HEK293 (cell line): ENCODE measurements around the gene STK4.

Source experiments
- CTCF ChIA-PET: fragments of 350-600 bp; formaldehyde crosslinking; extraction: SDS; loops from one replicate; lab custom pipeline; 2021; ENCODE audit warnings: antibody characterized with exemption; lab: Yijun Ruan, JAX
- POLR2A ChIA-PET: fragments of 300-600 bp; formaldehyde crosslinking; extraction: SDS; loops from one replicate; lab custom pipeline; 2020; ENCODE audit warnings: antibody characterized with exemption, inconsistent platforms; lab: Yijun Ruan, JAX
- H3K27ac ChIP-seq: fragments of 200-500 bp; sonication (Bioruptor generic); 2 replicates; pipeline ENCODE4 v1.5.1; 2014; ENCODE audit warnings: low read depth, low read length, control low read depth, inconsistent platforms; ENCODE audit errors: extremely low read depth
- H3K36me3 ChIP-seq, 2 experiments: fragments of 200-500 bp in 1 of 2; sonication (Bioruptor generic) in 1 of 2; 1 replicate in 1 of 2; 2 replicates in 1 of 2; pipeline ENCODE4 v1.5.1; 2014 to 2017; ENCODE audit warnings: inconsistent platforms in 2 of 2, low read length in 2 of 2; ENCODE audit not compliant: control insufficient read depth in 2 of 2, insufficient read depth in 1 of 2
- H3K4me1 ChIP-seq: fragments of 200-500 bp; sonication (Bioruptor generic); 2 replicates; pipeline ENCODE4 v1.5.1; 2014; ENCODE audit warnings: mild to moderate bottlenecking, low read length, inconsistent platforms; ENCODE audit not compliant: control insufficient read depth, insufficient read depth
- H3K4me3 ChIP-seq: 2 replicates; pipeline ENCODE4 v1.5.1; 2011; ENCODE audit warnings: low read depth, mild to moderate bottlenecking, control low read depth, low read length, moderate library complexity
- H3K9me3 ChIP-seq: fragments of 200-500 bp; sonication (Bioruptor generic); 2 replicates; pipeline ENCODE4 v1.5.1; 2014; ENCODE audit warnings: low read depth, low read length, inconsistent platforms; ENCODE audit not compliant: control insufficient read depth, insufficient read depth
- HOXA7 ChIP-seq: sonication (generic); formaldehyde crosslinking; IDR thresholded peaks from 2 replicates; pipeline ENCODE4 v1.8.1; 2022; ENCODE audit warnings: missing genetic modification reagents, borderline replicate concordance
- ZBTB48 ChIP-seq: fragments of 450-650 bp; formaldehyde crosslinking; IDR thresholded peaks from 2 replicates; pipeline ENCODE4 v1.5.1; 2016; ENCODE audit warnings: missing biosample characterization, missing genetic modification characterization
- ZFHX2 ChIP-seq: fragments of 450-650 bp; formaldehyde crosslinking; conservative IDR thresholded peaks from 2 replicates; pipeline ENCODE4 v1.5.1; 2016; ENCODE audit warnings: missing biosample characterization, missing genetic modification characterization
- ZIC2 ChIP-seq: fragments of 450-650 bp; formaldehyde crosslinking; IDR thresholded peaks from 2 replicates; pipeline ENCODE4 v1.5.1; 2016; ENCODE audit warnings: missing biosample characterization, missing genetic modification characterization
- ZNF133 ChIP-seq: fragments of 450-650 bp; formaldehyde crosslinking; IDR thresholded peaks from 2 replicates; pipeline ENCODE4 v1.5.1; 2016; ENCODE audit warnings: missing biosample characterization, missing genetic modification characterization
- ZNF155 ChIP-seq: fragments of 450-650 bp; formaldehyde crosslinking; IDR thresholded peaks from 2 replicates; pipeline ENCODE4 v1.5.1; 2016; ENCODE audit warnings: missing biosample characterization, missing genetic modification characterization
- ZNF214 ChIP-seq: fragments of 450-650 bp; formaldehyde crosslinking; IDR thresholded peaks from 2 replicates; pipeline ENCODE4 v1.5.1; 2017; ENCODE audit warnings: missing biosample characterization, mild to moderate bottlenecking, missing genetic modification characterization, borderline replicate concordance
- ZNF23 ChIP-seq: fragments of 450-650 bp; formaldehyde crosslinking; IDR thresholded peaks from 2 replicates; pipeline ENCODE4 v1.5.1; 2016; ENCODE audit warnings: missing biosample characterization, missing genetic modification characterization, borderline replicate concordance
- ZNF473 ChIP-seq: fragments of 450-650 bp; formaldehyde crosslinking; IDR thresholded peaks from 2 replicates; pipeline ENCODE4 v1.5.1; 2017; ENCODE audit warnings: missing biosample characterization, missing genetic modification characterization
- ZNF510 ChIP-seq: fragments of 450-650 bp; formaldehyde crosslinking; IDR thresholded peaks from 2 replicates; pipeline ENCODE4 v1.5.1; 2018; ENCODE audit warnings: mild to moderate bottlenecking, missing genetic modification characterization, missing biosample characterization; ENCODE audit not compliant: insufficient replicate concordance
- ZNF677 ChIP-seq: fragments of 450-650 bp; IDR thresholded peaks from 2 replicates; pipeline ENCODE4 v1.5.0; 2018; ENCODE audit warnings: missing biosample characterization, mild to moderate bottlenecking, missing genetic modification characterization, moderate library complexity
- ZSCAN23 ChIP-seq: fragments of 450-650 bp; formaldehyde crosslinking; IDR thresholded peaks from 2 replicates; pipeline ENCODE4 v1.5.1; 2016; ENCODE audit warnings: missing biosample characterization, missing genetic modification characterization
- TF ChIP-seq, protein P1 (sequence below): fragments of 450-650 bp; formaldehyde crosslinking; IDR thresholded peaks from 2 replicates; pipeline ENCODE4 v1.5.1; 2016; ENCODE audit warnings: missing biosample characterization, missing genetic modification characterization
- TF ChIP-seq, protein P2 (sequence below): fragments of 450-650 bp; formaldehyde crosslinking; IDR thresholded peaks from 2 replicates; pipeline ENCODE4 v1.5.1; 2017; ENCODE audit warnings: missing biosample characterization, missing genetic modification characterization
- TF ChIP-seq, protein P3 (sequence below): fragments of 450-650 bp; formaldehyde crosslinking; IDR thresholded peaks from 2 replicates; pipeline ENCODE4 v1.5.1; 2016; ENCODE audit warnings: missing biosample characterization, missing genetic modification characterization
- TF ChIP-seq, protein P4 (sequence below): fragments of 450-650 bp; formaldehyde crosslinking; IDR thresholded peaks from 2 replicates; pipeline ENCODE4 v1.5.1; 2016; ENCODE audit warnings: missing biosample characterization, missing genetic modification characterization
- TF ChIP-seq, protein P5 (sequence below): fragments of 450-650 bp; formaldehyde crosslinking; IDR thresholded peaks from 2 replicates; pipeline ENCODE4; 2016; ENCODE audit warnings: missing biosample characterization, missing genetic modification characterization
- TF ChIP-seq, protein P6 (sequence below): fragments of 450-650 bp; formaldehyde crosslinking; IDR thresholded peaks from 2 replicates; pipeline ENCODE4 v1.5.1; 2016; ENCODE audit warnings: missing biosample characterization, missing genetic modification characterization
- TF ChIP-seq, protein P7 (sequence below): fragments of 450-650 bp; formaldehyde crosslinking; IDR thresholded peaks from 2 replicates; pipeline ENCODE4 v1.5.1; 2016; ENCODE audit warnings: missing biosample characterization, missing genetic modification characterization

The STK4 gene

DNA sequence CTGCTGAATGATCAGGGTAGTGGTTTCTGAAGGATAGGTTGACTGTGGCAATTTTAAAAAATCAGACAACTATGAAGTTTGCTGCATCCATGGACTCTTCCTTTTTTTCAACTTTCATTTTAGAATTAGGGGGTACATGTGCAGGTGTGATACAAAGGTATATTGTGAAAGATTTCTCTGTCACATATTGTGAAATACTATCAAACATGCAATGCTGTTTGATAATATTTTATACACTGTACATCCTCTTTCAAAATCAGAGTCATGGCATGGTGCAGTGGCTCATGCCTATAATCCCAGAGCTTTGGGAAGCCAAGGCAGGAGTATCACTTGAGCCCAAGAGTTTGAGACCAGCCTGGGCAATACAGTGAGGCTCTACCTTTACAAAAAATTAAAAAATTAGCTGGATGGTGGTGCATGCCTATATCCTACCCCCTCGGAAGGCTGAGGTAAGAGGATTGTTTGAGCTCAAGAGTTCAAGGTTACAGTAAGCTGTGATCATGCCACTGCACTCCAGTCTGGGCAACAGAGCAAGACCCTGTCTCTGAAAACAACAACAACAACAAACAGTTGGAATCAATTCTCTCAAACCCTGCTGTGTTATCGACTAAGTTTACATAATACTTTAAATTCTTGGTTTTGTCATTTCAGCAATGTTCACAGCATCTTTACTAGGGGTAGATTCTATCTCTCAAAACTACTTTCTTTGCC, 153.4 kb downstream of the STK4 start:
- Histone ChIP-seq H3K36me3 (no peaks in the 10 kb centered on the region), H3K4me1 (no peaks in the 10 kb centered on the region), H3K4me3 (no peak overlapping the region), H3K9me3 (no peaks in the 10 kb centered on the region), H3K27ac (no peak overlapping the region)
- ChIA-PET POLR2A (no interaction called here), CTCF (interaction anchor here (1.1 to 2.5 kb wide), 2 partner anchors 8 to 171 kb away, joined by 7 read pairs; no protein-coding TSS in a partner anchor)
- TF ChIP-seq, protein P1, sequence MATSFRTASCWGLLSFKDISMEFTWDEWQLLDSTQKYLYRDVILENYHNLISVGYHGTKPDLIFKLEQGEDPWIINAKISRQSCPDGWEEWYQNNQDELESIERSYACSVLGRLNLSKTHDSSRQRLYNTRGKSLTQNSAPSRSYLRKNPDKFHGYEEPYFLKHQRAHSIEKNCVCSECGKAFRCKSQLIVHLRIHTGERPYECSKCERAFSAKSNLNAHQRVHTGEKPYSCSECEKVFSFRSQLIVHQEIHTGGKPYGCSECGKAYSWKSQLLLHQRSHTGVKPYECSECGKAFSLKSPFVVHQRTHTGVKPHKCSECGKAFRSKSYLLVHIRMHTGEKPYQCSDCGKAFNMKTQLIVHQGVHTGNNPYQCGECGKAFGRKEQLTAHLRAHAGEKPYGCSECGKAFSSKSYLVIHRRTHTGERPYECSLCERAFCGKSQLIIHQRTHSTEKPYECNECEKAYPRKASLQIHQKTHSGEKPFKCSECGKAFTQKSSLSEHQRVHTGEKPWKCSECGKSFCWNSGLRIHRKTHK = no peak
- TF ChIP-seq, protein P2, sequence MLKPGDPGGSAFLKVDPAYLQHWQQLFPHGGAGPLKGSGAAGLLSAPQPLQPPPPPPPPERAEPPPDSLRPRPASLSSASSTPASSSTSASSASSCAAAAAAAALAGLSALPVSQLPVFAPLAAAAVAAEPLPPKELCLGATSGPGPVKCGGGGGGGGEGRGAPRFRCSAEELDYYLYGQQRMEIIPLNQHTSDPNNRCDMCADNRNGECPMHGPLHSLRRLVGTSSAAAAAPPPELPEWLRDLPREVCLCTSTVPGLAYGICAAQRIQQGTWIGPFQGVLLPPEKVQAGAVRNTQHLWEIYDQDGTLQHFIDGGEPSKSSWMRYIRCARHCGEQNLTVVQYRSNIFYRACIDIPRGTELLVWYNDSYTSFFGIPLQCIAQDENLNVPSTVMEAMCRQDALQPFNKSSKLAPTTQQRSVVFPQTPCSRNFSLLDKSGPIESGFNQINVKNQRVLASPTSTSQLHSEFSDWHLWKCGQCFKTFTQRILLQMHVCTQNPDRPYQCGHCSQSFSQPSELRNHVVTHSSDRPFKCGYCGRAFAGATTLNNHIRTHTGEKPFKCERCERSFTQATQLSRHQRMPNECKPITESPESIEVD (tag by site-specific recombination) = no peak
- TF ChIP-seq, protein P3, sequence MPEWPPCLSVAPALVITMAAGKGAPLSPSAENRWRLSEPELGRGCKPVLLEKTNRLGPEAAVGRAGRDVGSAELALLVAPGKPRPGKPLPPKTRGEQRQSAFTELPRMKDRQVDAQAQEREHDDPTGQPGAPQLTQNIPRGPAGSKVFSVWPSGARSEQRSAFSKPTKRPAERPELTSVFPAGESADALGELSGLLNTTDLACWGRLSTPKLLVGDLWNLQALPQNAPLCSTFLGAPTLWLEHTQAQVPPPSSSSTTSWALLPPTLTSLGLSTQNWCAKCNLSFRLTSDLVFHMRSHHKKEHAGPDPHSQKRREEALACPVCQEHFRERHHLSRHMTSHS (tag by site-specific recombination) = no peak
- TF ChIP-seq ZNF510 = no peak
- TF ChIP-seq, protein P4, sequence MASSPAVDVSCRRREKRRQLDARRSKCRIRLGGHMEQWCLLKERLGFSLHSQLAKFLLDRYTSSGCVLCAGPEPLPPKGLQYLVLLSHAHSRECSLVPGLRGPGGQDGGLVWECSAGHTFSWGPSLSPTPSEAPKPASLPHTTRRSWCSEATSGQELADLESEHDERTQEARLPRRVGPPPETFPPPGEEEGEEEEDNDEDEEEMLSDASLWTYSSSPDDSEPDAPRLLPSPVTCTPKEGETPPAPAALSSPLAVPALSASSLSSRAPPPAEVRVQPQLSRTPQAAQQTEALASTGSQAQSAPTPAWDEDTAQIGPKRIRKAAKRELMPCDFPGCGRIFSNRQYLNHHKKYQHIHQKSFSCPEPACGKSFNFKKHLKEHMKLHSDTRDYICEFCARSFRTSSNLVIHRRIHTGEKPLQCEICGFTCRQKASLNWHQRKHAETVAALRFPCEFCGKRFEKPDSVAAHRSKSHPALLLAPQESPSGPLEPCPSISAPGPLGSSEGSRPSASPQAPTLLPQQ = no peak
- no peak for TF ChIP-seq ZNF23
- TF ChIP-seq, protein P5, sequence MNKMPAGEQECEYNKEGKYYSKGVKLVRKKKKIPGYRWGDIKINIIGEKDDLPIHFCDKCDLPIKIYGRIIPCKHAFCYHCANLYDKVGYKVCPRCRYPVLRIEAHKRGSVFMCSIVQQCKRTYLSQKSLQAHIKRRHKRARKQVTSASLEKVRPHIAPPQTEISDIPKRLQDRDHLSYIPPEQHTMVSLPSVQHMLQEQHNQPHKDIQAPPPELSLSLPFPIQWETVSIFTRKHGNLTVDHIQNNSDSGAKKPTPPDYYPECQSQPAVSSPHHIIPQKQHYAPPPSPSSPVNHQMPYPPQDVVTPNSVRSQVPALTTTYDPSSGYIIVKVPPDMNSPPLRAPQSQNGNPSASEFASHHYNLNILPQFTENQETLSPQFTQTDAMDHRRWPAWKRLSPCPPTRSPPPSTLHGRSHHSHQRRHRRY = no peak
- no peak for TF ChIP-seq ZIC2 (tag by site-specific recombination)
- no peak for TF ChIP-seq ZNF677 (tag by site-specific recombination)
- no peak for TF ChIP-seq ZNF155 (tag by site-specific recombination)
- no peak for TF ChIP-seq ZNF214 (tag by site-specific recombination)
- TF ChIP-seq, protein P6, sequence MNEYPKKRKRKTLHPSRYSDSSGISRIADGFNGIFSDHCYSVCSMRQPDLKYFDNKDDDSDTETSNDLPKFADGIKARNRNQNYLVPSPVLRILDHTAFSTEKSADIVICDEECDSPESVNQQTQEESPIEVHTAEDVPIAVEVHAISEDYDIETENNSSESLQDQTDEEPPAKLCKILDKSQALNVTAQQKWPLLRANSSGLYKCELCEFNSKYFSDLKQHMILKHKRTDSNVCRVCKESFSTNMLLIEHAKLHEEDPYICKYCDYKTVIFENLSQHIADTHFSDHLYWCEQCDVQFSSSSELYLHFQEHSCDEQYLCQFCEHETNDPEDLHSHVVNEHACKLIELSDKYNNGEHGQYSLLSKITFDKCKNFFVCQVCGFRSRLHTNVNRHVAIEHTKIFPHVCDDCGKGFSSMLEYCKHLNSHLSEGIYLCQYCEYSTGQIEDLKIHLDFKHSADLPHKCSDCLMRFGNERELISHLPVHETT (tag by site-specific recombination) = no peak
- no peak for TF ChIP-seq ZNF133 (tag by site-specific recombination)

DNA sequence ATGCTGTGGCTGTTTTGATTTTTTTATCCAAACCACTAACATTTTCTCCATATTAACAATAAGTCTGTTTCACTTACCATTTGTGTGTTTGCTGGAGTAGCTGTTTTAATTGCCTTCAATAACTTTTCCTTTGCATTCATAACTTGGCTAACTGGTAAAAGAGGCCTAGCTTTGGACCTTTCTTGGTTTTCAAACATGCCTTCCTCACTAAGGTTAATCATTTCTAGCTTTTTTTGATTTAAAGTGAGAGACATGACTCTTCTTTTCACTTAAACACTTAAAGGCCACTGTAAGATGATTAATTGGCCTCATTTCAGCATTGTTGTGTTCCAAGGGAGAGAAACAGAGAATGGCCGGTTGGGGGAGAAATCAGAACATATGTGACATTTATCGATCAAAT, 155.1 kb downstream of the STK4 start:
- Histone ChIP-seq H3K4me3 (no peak overlapping the region), H3K27ac (no peak overlapping the region), H3K9me3 (no peaks in the 10 kb centered on the region), H3K36me3 (no peaks in the 10 kb centered on the region), H3K4me1 (no peaks in the 10 kb centered on the region)
- POLR2A ChIA-PET = no interaction called here
- CTCF ChIA-PET = interaction anchor here (1.4 to 2.5 kb wide), 3 partner anchors 9 to 170 kb away, joined by 5 to 7 read pairs (median 7); no protein-coding TSS in a partner anchor
- TF ChIP-seq, protein P7, sequence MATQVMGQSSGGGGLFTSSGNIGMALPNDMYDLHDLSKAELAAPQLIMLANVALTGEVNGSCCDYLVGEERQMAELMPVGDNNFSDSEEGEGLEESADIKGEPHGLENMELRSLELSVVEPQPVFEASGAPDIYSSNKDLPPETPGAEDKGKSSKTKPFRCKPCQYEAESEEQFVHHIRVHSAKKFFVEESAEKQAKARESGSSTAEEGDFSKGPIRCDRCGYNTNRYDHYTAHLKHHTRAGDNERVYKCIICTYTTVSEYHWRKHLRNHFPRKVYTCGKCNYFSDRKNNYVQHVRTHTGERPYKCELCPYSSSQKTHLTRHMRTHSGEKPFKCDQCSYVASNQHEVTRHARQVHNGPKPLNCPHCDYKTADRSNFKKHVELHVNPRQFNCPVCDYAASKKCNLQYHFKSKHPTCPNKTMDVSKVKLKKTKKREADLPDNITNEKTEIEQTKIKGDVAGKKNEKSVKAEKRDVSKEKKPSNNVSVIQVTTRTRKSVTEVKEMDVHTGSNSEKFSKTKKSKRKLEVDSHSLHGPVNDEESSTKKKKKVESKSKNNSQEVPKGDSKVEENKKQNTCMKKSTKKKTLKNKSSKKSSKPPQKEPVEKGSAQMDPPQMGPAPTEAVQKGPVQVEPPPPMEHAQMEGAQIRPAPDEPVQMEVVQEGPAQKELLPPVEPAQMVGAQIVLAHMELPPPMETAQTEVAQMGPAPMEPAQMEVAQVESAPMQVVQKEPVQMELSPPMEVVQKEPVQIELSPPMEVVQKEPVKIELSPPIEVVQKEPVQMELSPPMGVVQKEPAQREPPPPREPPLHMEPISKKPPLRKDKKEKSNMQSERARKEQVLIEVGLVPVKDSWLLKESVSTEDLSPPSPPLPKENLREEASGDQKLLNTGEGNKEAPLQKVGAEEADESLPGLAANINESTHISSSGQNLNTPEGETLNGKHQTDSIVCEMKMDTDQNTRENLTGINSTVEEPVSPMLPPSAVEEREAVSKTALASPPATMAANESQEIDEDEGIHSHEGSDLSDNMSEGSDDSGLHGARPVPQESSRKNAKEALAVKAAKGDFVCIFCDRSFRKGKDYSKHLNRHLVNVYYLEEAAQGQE = no peak
- TF ChIP-seq ZFHX2 (tag by site-specific recombination) = no peak
- no peak for TF ChIP-seq ZSCAN23 (tag by site-specific recombination)
- no peak for TF ChIP-seq ZNF473 (tag by site-specific recombination)
- no peak for TF ChIP-seq ZBTB48
- no peak for TF ChIP-seq HOXA7
